ENCODE results near the gene ITPKB.

GRCh38 chr1:226634611-226635246 lies 104.4 kb downstream of the ITPKB start:
- no peak for TF ChIP-seq CTCF (IDR thresholded peaks at IDR 0.05)
- no peak for TF ChIP-seq POLR2A (IDR thresholded peaks at IDR 0.05)
